ENCODE measurements around the gene FBN3. TPM values are rescaled to one million over a fixed set of nuclear protein-coding genes. Genes with fewer than 3 reads are reported as not detected.

Gene FBN3
- total and polyA plus RNA-seq, 2 donors (not counting 1 experiment from before 2014, with no cell fraction given), result not detected

DNA sequence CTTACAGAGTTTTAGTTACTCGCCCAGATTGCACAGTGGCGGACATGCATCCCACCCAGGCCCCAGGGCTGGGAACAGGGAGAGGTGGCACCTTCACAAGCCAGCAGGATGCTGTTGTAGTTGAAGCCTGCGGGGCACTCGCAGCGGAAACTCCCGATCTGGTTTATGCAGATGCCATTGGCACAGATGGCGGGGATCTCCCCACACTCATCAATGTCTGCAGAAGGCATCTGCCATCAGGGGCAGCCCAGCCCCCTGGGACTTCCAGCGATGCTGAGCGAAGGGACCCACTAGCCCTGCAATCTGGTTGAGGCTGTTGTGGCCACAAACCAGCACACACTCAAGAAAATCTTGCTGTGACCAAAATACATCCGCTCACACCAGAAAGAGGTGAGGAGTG is 52.2 kb downstream of the FBN3 start:
- no peak for ATAC-seq (ENCODE audit: low read depth)
- H3K4me3 Mint-ChIP-seq, result no peak overlapping the region
- ChIA-PET CTCF (no interaction called here), POLR2A (no interaction called here)
- no peak overlapping the region for H3K27ac Mint-ChIP-seq
- H2AFZ ChIP-seq (ENCODE audit: insufficient read depth, low read depth, low read length, poor library complexity, severe bottlenecking), result no peak overlapping the region
- no peaks in the 10 kb centered on the region for H3K4me1 Mint-ChIP-seq
- no peaks in the 10 kb centered on the region for H4K20me1 ChIP-seq (ENCODE audit: control insufficient read depth, insufficient read depth, low read length, poor library complexity, severe bottlenecking)
- H3K4me2 ChIP-seq (replicated peaks; ENCODE audit: low read depth, low read length, poor library complexity, severe bottlenecking), result no peak overlapping the region
- TF ChIP-seq, protein P1, sequence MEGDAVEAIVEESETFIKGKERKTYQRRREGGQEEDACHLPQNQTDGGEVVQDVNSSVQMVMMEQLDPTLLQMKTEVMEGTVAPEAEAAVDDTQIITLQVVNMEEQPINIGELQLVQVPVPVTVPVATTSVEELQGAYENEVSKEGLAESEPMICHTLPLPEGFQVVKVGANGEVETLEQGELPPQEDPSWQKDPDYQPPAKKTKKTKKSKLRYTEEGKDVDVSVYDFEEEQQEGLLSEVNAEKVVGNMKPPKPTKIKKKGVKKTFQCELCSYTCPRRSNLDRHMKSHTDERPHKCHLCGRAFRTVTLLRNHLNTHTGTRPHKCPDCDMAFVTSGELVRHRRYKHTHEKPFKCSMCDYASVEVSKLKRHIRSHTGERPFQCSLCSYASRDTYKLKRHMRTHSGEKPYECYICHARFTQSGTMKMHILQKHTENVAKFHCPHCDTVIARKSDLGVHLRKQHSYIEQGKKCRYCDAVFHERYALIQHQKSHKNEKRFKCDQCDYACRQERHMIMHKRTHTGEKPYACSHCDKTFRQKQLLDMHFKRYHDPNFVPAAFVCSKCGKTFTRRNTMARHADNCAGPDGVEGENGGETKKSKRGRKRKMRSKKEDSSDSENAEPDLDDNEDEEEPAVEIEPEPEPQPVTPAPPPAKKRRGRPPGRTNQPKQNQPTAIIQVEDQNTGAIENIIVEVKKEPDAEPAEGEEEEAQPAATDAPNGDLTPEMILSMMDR (IDR thresholded peaks at IDR 0.05), result no peak
- no peak for TF ChIP-seq EZH2 (IDR thresholded peaks at IDR 0.05; ENCODE audit: borderline replicate concordance, insufficient read depth, low read depth, low read length, poor library complexity, severe bottlenecking)
- no peak overlapping the region for H3K4me3 ChIP-seq (ENCODE audit: control extremely low read depth in 1 of 5, extremely low read depth in 1 of 5, insufficient read depth in 1 of 5, low read depth in 2 of 5, low read length in 4 of 5)
- H3K79me2 ChIP-seq (ENCODE audit: control insufficient read depth, insufficient read depth, low read length), result no peaks in the 10 kb centered on the region
- H3K27me3 Mint-ChIP-seq, result peaks cover 8% of the 10 kb centered on the region
- H3K9me3 Mint-ChIP-seq (ENCODE audit: insufficient read depth), result peaks cover 3% of the 10 kb centered on the region
- no peak for DNase-seq
- WGBS (ENCODE audit: insufficient coverage), result 97% methylated on average over 5 of the region's 10 CpGs
- H3K9ac ChIP-seq (ENCODE audit: low read length), result no peak overlapping the region
- H3K36me3 ChIP-seq (replicated peaks in 1 of 2; ENCODE audit: control extremely low read depth in 1 of 2, control insufficient read depth in 1 of 2, extremely low read depth in 1 of 2, insufficient read depth in 2 of 2, low read length in 1 of 2), result no peaks in the 10 kb centered on the region
- intact Hi-C loops (cut with micrococcal nuclease), result no loop called here
- H3K4me1 ChIP-seq (ENCODE audit: control insufficient read depth in 2 of 2, insufficient read depth in 2 of 2, low read length in 2 of 2), result no peaks in the 10 kb centered on the region
- no peak overlapping the region for H3K27ac ChIP-seq (ENCODE audit: low read length in 2 of 2)
- H3K27me3 ChIP-seq (replicated peaks in 1 of 4; ENCODE audit: control extremely low read depth in 1 of 4, control insufficient read depth in 3 of 4, insufficient read depth in 4 of 4, low read length in 3 of 4), result peaks cover 0 to 6% (median 0%) of the 10 kb centered on the region in 4 experiments
- H3K9me3 ChIP-seq (ENCODE audit: control extremely low read depth in 1 of 3, control insufficient read depth in 2 of 3, insufficient read depth in 1 of 3, low read length in 2 of 3), result peaks cover 0 to 44% (median 29%) of the 10 kb centered on the region in 3 donors

DNA sequence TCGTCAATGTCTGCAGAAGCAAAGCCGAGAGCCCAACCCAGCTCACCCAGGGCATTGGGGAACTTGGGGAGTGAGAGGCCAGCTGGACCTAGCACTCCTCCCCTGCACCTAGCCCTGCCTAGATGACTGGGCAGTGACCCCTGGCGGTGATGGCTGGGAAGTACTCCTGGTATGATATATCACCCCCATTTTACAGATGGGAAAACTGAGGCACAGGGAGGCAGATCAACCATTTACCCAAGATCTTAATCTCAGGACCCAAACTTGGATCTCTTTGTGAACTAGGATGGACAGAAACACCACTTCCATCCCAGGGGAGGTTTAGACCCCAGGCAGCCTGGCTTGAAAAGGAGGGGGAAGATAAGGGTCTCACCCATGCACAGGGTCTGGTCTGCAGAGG is 53.3 kb downstream of the FBN3 start:
- Histone ChIP-seq H2AFZ (ENCODE audit: insufficient read depth, low read depth, low read length, poor library complexity, severe bottlenecking) (no peak overlapping the region), H3K27ac (ENCODE audit: low read length in 2 of 2) (no peak overlapping the region), H3K4me1 (ENCODE audit: control insufficient read depth in 2 of 2, insufficient read depth in 2 of 2, low read length in 2 of 2) (no peaks in the 10 kb centered on the region), H4K20me1 (ENCODE audit: control insufficient read depth, insufficient read depth, low read length, poor library complexity, severe bottlenecking) (no peaks in the 10 kb centered on the region), H3K9ac (ENCODE audit: low read length) (no peak overlapping the region), H3K4me2 (replicated peaks; ENCODE audit: low read depth, low read length, poor library complexity, severe bottlenecking) (no peak overlapping the region), H3K79me2 (ENCODE audit: control insufficient read depth, insufficient read depth, low read length) (no peaks in the 10 kb centered on the region), H3K27me3 (replicated peaks in 1 of 4; ENCODE audit: control extremely low read depth in 1 of 4, control insufficient read depth in 3 of 4, insufficient read depth in 4 of 4, low read length in 3 of 4) (peaks cover 0 to 6% (median 0%) of the 10 kb centered on the region in 4 experiments), H3K9me3 (ENCODE audit: control extremely low read depth in 1 of 3, control insufficient read depth in 2 of 3, insufficient read depth in 1 of 3, low read length in 2 of 3) (peaks cover 0 to 45% (median 29%) of the 10 kb centered on the region in 3 donors), H3K4me3 (ENCODE audit: control extremely low read depth in 1 of 5, extremely low read depth in 1 of 5, insufficient read depth in 1 of 5, low read depth in 2 of 5, low read length in 4 of 5) (no peak overlapping the region), H3K36me3 (replicated peaks in 1 of 2; ENCODE audit: control extremely low read depth in 1 of 2, control insufficient read depth in 1 of 2, extremely low read depth in 1 of 2, insufficient read depth in 2 of 2, low read length in 1 of 2) (no peaks in the 10 kb centered on the region)
- H3K27ac Mint-ChIP-seq, result no peak overlapping the region
- WGBS (ENCODE audit: insufficient coverage), result 92% methylated on average over 3 of the region's 3 CpGs
- peaks cover 3% of the 10 kb centered on the region for H3K9me3 Mint-ChIP-seq (ENCODE audit: insufficient read depth)
- intact Hi-C loops (cut with micrococcal nuclease), result no loop called here
- CTCF ChIA-PET, result no interaction called here
- H3K27me3 Mint-ChIP-seq, result peaks cover 8% of the 10 kb centered on the region
- no peaks in the 10 kb centered on the region for H3K4me1 Mint-ChIP-seq
- no peak overlapping the region for H3K4me3 Mint-ChIP-seq
- no peak for TF ChIP-seq EZH2 (IDR thresholded peaks at IDR 0.05; ENCODE audit: borderline replicate concordance, insufficient read depth, low read depth, low read length, poor library complexity, severe bottlenecking)
- TF ChIP-seq, protein P1 (IDR thresholded peaks at IDR 0.05), result no peak
- POLR2A ChIA-PET, result no interaction called here
- DNase-seq (no peak), ATAC-seq (ENCODE audit: low read depth) (no peak)

Measured in B cell (primary cell).